Ishikawa (cell line): ENCODE measurements around the gene LMAN1.

Source experiments
- CEBPB ChIP-seq: IDR thresholded peaks from 2 replicates; pipeline ENCODE4 v1.6.1; 2012
- CREB1 ChIP-seq: IDR thresholded peaks from 2 replicates; pipeline ENCODE4 v1.6.1; 2012; ENCODE audit warnings: low read depth
- EGR1 ChIP-seq: IDR thresholded peaks from 2 replicates; pipeline ENCODE4 v1.6.1; 2012
- EP300 ChIP-seq: IDR thresholded peaks from 2 replicates; pipeline ENCODE4 v1.6.1; 2012; ENCODE audit warnings: borderline replicate concordance
- FOXM1 ChIP-seq: IDR thresholded peaks from 2 replicates; pipeline ENCODE4 v1.6.1; 2012; ENCODE audit warnings: low read depth, borderline replicate concordance
- NFIC ChIP-seq: IDR thresholded peaks from 2 replicates; pipeline ENCODE4 v1.6.1; 2012
- RAD21 ChIP-seq: IDR thresholded peaks from 2 replicates; pipeline ENCODE4 v1.6.1; 2012; ENCODE audit warnings: low read depth
- TAF1 ChIP-seq: IDR thresholded peaks from 2 replicates; pipeline ENCODE4 v1.6.1; 2012; ENCODE audit warnings: low read depth, mild to moderate bottlenecking
- TCF12 ChIP-seq: IDR thresholded peaks from 2 replicates; pipeline ENCODE4 v1.6.1; 2012; ENCODE audit warnings: low read depth
- TEAD4 ChIP-seq: IDR thresholded peaks from 2 replicates; pipeline ENCODE4 v1.6.1; 2012
- YY1 ChIP-seq: IDR thresholded peaks from 2 replicates; pipeline ENCODE4 v1.6.1; 2012; ENCODE audit warnings: low read depth
- ZBTB7A ChIP-seq: IDR thresholded peaks from 2 replicates; pipeline ENCODE4 v1.6.1; 2012; ENCODE audit warnings: low read depth
- TF ChIP-seq, protein P1 (sequence below): IDR thresholded peaks from 2 replicates; pipeline ENCODE4 v1.6.1; 2012
- TF ChIP-seq, protein P2 (sequence below): IDR thresholded peaks from 2 replicates; pipeline ENCODE4 v1.6.1; 2012
- TF ChIP-seq, protein P3 (sequence below): IDR thresholded peaks from 2 replicates; pipeline ENCODE4 v1.6.1; 2012; ENCODE audit warnings: low read depth, mild to moderate bottlenecking

Gene LMAN1, protein sequence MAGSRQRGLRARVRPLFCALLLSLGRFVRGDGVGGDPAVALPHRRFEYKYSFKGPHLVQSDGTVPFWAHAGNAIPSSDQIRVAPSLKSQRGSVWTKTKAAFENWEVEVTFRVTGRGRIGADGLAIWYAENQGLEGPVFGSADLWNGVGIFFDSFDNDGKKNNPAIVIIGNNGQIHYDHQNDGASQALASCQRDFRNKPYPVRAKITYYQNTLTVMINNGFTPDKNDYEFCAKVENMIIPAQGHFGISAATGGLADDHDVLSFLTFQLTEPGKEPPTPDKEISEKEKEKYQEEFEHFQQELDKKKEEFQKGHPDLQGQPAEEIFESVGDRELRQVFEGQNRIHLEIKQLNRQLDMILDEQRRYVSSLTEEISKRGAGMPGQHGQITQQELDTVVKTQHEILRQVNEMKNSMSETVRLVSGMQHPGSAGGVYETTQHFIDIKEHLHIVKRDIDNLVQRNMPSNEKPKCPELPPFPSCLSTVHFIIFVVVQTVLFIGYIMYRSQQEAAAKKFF

DNA sequence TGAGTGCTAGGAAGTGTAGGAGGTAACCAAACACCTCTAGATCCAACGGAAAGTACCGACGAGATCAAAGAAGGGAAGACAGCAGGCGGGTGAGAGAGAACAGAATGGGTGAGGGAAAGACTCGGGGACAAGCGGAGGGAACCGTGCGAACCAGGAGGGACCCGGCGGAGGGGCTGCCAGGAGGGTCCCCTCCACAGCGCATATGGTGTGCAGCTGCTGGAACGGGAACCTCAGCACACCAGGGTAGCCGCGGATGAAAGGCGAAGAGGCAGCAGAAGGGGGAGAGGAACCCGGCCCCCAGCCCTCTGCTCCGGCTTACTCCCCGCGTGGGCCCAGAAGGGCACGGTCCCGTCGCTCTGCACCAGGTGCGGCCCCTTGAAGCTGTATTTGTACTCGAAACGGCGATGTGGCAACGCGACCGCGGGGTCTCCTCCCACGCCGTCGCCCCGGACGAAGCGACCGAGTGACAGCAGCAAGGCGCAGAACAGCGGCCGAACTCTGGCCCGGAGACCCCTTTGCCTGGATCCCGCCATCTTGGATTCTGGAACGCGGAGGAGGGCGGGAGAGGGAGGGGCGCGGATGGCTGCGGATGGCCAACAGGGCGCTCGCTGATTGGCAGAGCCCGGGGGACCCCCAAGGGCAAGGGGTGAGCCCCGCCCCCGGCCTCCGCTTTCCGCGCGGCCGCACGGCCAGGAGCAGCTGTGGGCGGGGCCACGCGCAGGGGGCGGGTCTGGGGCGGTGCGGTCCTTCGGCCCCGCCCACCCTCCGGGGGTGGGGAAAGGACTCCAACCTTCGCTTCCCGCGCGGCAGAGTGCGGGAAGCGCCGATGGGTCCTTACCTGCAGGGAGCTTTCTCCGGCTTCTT is at the start of gene LMAN1:
LMAN1 (minus strand) TSS at position 554 of the 864 bp plus-strand sequence; CDS start at position 533, 21 bp downstream.
- TF ChIP-seq CREB1 (no peak), ZBTB7A (no peak), YY1 (peak; percentile 97), RAD21 (no peak), EGR1 (peak; percentile 47; the same call in 1 of the 2 replicates), TEAD4 (0 out of 2 replicates have a peak, but pooled peaks have one; percentile 32), EP300 (no peak), FOXM1 (no peak), TCF12 (peak; percentile 52; the same call in 1 of the 2 replicates), NFIC (0 out of 2 replicates have a peak, but pooled peaks have one; percentile 10), CEBPB (no peak), TAF1 (peak; percentile 99)
- TF ChIP-seq, protein P1, sequence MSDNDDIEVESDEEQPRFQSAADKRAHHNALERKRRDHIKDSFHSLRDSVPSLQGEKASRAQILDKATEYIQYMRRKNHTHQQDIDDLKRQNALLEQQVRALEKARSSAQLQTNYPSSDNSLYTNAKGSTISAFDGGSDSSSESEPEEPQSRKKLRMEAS = peak; percentile 46; the same call in 1 of the 2 replicates
- TF ChIP-seq, protein P2, sequence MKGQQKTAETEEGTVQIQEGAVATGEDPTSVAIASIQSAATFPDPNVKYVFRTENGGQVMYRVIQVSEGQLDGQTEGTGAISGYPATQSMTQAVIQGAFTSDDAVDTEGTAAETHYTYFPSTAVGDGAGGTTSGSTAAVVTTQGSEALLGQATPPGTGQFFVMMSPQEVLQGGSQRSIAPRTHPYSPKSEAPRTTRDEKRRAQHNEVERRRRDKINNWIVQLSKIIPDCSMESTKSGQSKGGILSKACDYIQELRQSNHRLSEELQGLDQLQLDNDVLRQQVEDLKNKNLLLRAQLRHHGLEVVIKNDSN = no peak
- TF ChIP-seq, protein P3, sequence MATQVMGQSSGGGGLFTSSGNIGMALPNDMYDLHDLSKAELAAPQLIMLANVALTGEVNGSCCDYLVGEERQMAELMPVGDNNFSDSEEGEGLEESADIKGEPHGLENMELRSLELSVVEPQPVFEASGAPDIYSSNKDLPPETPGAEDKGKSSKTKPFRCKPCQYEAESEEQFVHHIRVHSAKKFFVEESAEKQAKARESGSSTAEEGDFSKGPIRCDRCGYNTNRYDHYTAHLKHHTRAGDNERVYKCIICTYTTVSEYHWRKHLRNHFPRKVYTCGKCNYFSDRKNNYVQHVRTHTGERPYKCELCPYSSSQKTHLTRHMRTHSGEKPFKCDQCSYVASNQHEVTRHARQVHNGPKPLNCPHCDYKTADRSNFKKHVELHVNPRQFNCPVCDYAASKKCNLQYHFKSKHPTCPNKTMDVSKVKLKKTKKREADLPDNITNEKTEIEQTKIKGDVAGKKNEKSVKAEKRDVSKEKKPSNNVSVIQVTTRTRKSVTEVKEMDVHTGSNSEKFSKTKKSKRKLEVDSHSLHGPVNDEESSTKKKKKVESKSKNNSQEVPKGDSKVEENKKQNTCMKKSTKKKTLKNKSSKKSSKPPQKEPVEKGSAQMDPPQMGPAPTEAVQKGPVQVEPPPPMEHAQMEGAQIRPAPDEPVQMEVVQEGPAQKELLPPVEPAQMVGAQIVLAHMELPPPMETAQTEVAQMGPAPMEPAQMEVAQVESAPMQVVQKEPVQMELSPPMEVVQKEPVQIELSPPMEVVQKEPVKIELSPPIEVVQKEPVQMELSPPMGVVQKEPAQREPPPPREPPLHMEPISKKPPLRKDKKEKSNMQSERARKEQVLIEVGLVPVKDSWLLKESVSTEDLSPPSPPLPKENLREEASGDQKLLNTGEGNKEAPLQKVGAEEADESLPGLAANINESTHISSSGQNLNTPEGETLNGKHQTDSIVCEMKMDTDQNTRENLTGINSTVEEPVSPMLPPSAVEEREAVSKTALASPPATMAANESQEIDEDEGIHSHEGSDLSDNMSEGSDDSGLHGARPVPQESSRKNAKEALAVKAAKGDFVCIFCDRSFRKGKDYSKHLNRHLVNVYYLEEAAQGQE = no peak

DNA sequence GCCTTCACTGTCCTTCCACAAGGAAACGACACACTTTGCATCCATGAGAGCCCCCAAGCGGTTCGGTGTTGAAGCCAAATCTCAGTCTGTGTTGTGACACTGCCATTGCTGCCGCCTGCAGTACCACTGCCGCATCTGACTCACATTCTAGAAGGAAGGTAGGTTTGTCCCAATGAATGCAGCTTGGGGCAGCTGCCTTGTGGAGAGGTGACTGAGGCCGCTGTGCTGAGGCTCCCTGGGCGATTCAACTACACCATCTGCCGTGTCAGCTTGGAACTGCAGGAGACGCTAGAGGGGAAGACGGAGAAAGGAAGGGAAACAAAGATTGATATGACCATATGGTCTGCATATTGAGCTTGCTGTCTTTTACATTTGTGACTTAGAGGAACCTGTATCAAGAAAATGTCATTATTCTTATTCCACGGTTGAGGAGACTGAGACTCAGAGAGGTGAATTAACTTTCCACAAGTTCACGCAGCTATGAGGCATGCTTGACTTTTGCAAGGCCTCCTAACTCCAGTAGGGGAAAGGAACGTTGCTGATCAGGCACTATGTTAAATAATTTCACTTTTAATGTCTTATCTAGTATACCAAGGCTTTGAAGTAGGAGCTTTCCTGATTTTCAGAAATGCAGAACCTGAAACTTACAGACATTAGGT is 43.5 kb upstream of the LMAN1 start:
- TF ChIP-seq RAD21 = peak; percentile 99
- TF ChIP-seq, protein P3 = no peak

DNA sequence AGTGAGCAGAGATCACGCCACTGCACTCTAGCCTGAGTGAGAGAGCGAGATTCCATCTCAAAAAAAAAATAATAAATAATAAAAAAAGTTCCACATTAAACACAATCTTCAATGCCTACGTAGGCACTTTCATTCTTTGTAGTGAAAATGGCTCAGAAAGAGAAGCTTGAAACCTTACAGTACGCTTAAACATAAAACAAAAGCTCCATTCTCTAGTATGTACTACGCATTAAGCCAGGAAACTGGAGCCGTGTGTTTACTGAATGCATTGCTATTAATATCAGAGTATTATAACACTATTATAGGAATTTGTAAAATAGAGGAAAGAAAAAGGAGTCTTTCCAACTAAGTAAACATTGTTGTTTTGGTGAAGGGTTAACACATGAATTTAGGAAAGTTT is 41.3 kb upstream of the LMAN1 start:
- TF ChIP-seq ZBTB7A (no peak), TCF12 (no peak), NFIC (no peak)

DNA sequence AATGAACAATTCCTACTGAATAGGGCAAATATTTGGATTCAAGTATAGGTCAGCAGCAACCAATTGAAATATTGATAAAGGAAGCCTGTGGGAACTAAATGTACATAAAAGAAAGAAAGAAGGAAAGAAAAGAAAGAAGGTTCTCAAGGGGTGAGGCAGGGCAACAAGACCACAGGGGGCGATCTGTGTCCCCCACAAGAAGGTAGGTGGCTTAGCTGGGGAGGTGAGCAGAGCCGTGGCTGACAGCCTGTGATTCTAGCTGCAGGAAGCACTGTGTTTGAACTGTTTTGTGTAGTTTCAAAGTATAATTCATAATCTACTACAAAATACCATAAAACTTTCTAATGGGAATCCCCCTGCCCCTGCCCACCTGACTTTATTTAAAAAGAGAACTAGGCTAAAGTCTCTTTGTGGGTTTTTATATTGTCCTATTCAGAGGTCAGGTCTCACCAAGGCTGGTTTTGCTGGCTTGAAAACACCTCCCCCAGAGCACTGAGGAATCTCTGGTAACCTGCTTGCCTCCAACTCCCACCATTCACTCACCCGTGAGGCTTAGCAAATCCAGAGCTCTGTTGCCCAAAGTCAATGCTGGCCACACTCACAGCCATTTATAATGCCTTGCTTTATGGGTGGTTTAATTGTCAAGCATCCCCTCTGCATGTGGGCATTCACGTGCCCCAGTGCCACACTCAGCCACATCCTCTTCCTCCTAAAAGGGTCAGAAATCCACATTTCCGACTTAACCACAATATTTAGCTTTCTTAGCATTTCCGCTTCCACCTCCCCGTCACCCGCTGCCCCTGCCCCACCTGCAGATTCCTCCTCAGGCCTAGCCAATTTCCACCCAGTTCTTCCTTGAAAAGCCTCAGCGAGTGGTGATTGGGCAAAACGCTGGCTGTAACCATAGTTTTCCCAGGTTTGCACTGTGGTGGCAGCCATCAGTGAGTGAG is 36.4 kb upstream of the LMAN1 start:
- TF ChIP-seq CEBPB (no peak), FOXM1 (no peak), CREB1 (no peak), TCF12 (no peak), YY1 (no peak), ZBTB7A (no peak), EGR1 (no peak), RAD21 (no peak), TEAD4 (no peak), NFIC (no peak), TAF1 (no peak), EP300 (no peak)
- TF ChIP-seq, protein P2 = no peak
- TF ChIP-seq, protein P3 = no peak
- TF ChIP-seq, protein P1 = no peak
